Hepatocyte (in vitro differentiated cells): Measurements from ENCODE around the gene JCAD. TPM values are rescaled to one million over a fixed set of nuclear protein-coding genes. Genes with fewer than 3 reads are reported as not detected.

Source experiments
- DNase-seq: peaks from one replicate; pipeline ENCODE4 v3.0.0-alpha.2; 2016; ENCODE audit warnings: low spot score
- H2AFZ ChIP-seq: fragments of 200-600 bp; sonication (generic); 2 replicates; pipeline ENCODE4 v1.6.0; 2016; ENCODE audit warnings: antibody characterized with exemption, mild to moderate bottlenecking
- H3K27ac ChIP-seq: fragments of 200-600 bp; sonication (generic); 2 replicates; pipeline ENCODE4 v1.5.1; 2016; ENCODE audit warnings: mild to moderate bottlenecking
- H3K27me3 ChIP-seq: fragments of 200-600 bp; sonication (generic); 2 replicates; pipeline ENCODE4 v1.6.1; 2016
- H3K36me3 ChIP-seq: fragments of 200-600 bp; sonication (generic); replicated peaks from 2 replicates; pipeline ENCODE4 v1.5.1; 2016; ENCODE audit warnings: low read depth; ENCODE audit not compliant: insufficient read depth
- H3K4me1 ChIP-seq: fragments of 200-600 bp; sonication (generic); 2 replicates; pipeline ENCODE4 v1.5.1; 2016; ENCODE audit warnings: mild to moderate bottlenecking, moderate library complexity; ENCODE audit not compliant: insufficient read depth
- H3K4me2 ChIP-seq: fragments of 200-600 bp; sonication (generic); 2 replicates; pipeline ENCODE4 v1.6.0; 2016
- H3K4me3 ChIP-seq: fragments of 200-600 bp; sonication (generic); 2 replicates; pipeline ENCODE4 v1.5.1; 2016; ENCODE audit warnings: mild to moderate bottlenecking
- H3K79me2 ChIP-seq: fragments of 200-600 bp; sonication (generic); 2 replicates; pipeline ENCODE4 v1.6.0; 2017; ENCODE audit warnings: mild to moderate bottlenecking
- H3K9me2 ChIP-seq: fragments of 200-600 bp; sonication (generic); replicated peaks from 2 replicates; pipeline ENCODE4 v1.6.0; 2017; ENCODE audit warnings: mild to moderate bottlenecking; ENCODE audit not compliant: insufficient read depth
- H3K9me3 ChIP-seq: fragments of 200-600 bp; sonication (generic); 2 replicates; pipeline ENCODE4 v1.5.1; 2016; ENCODE audit warnings: low read depth, mild to moderate bottlenecking
- H4K20me1 ChIP-seq: fragments of 200-600 bp; sonication (generic); 2 replicates; pipeline ENCODE4 v1.6.0; 2016; ENCODE audit warnings: mild to moderate bottlenecking; ENCODE audit not compliant: insufficient read depth, poor library complexity, severe bottlenecking
- CTCF ChIP-seq: fragments of 200-600 bp; sonication (generic); IDR thresholded peaks from 2 replicates; pipeline ENCODE4 v1.5.1; 2016; ENCODE audit warnings: antibody characterized with exemption, mild to moderate bottlenecking; ENCODE audit not compliant: poor library complexity
- EZH2 ChIP-seq: fragments of 200-600 bp; sonication (generic); IDR thresholded peaks from 2 replicates; pipeline ENCODE4 v1.6.1; 2016; ENCODE audit warnings: antibody characterized with exemption, mild to moderate bottlenecking, borderline replicate concordance
- EZH2phosphoT487 ChIP-seq: fragments of 200-600 bp; sonication (generic); IDR thresholded peaks from one replicate; pipeline ENCODE4 v1.6.1; 2018; ENCODE audit warnings: antibody characterized with exemption, mild to moderate bottlenecking, low read depth, moderate library complexity; ENCODE audit not compliant: unreplicated experiment, severe bottlenecking
- WGBS: methylation state at CpG from one replicate; pipeline ENCODE4 v1.1.6; 2016; ENCODE audit warnings: low lambda C conversion rate; ENCODE audit errors: missing lambda C conversion rate; 5-methylcytosine and 5-hydroxymethylcytosine counted together
- polyA plus RNA-seq: library from polyadenylated mRNA; unstranded; fragments of >200 nt; fragmentation: Nextera tagmentation; extraction: Ambion mirVana; gene quantifications from 2 replicates; pipeline ENCODE4 v1.2.1, GENCODE V29; 2016
- total RNA-seq: library from RNA; depleted of rRNA; stranded (reverse); fragments of >200 nt; gene quantifications from 2 replicates; pipeline ENCODE4 v1.2.3, GENCODE V29; 2014

The JCAD gene
- total and polyA plus RNA-seq, 2 experiments from 2014 or later, result 7.0 to 12.8 TPM

- Histone ChIP-seq H3K4me3 (no peak overlapping the region), H4K20me1 (no peaks in the 10 kb centered on the region), H3K27me3 (no peaks in the 10 kb centered on the region), H3K4me1 (peaks cover 2% of the 10 kb centered on the region), H2AFZ (no peak overlapping the region), H3K9me2 (no peaks in the 10 kb centered on the region), H3K27ac (no peak overlapping the region), H3K9me3 (no peaks in the 10 kb centered on the region), H3K4me2 (no peak overlapping the region), H3K36me3 (no peaks in the 10 kb centered on the region), H3K79me2 (no peaks in the 10 kb centered on the region)
- WGBS, result 93% methylated on average over 6 of the region's 6 CpGs
- no peak for TF ChIP-seq CTCF
- TF ChIP-seq EZH2phosphoT487, result no peak
- TF ChIP-seq EZH2, result no peak
- no peak for DNase-seq
Observed at GRCh38 chr10:30075481-30075880, 16.1 kb upstream of the JCAD start.

- Histone ChIP-seq H3K9me3 (no peaks in the 10 kb centered on the region), H3K79me2 (no peaks in the 10 kb centered on the region), H3K4me2 (no peak overlapping the region), H3K9me2 (no peaks in the 10 kb centered on the region), H3K4me1 (peaks cover 7% of the 10 kb centered on the region), H3K36me3 (no peaks in the 10 kb centered on the region), H2AFZ (no peak overlapping the region), H3K4me3 (no peak overlapping the region), H4K20me1 (no peaks in the 10 kb centered on the region), H3K27me3 (no peaks in the 10 kb centered on the region), H3K27ac (no peak overlapping the region)
- no peak for DNase-seq
- TF ChIP-seq EZH2 (no peak), EZH2phosphoT487 (no peak), CTCF (no peak)
Observed at GRCh38 chr10:30074933-30075332, 15.5 kb upstream of the JCAD start.

GRCh38 chr10:30074090-30074489 is 14.7 kb upstream of the JCAD start:
- Histone ChIP-seq H3K27ac (no peak overlapping the region), H3K9me3 (no peaks in the 10 kb centered on the region), H3K4me3 (no peak overlapping the region), H3K27me3 (no peaks in the 10 kb centered on the region), H3K4me1 (peaks cover 12% of the 10 kb centered on the region), H2AFZ (no peak overlapping the region), H3K9me2 (no peaks in the 10 kb centered on the region), H3K4me2 (no peak overlapping the region), H3K79me2 (no peaks in the 10 kb centered on the region), H4K20me1 (no peaks in the 10 kb centered on the region), H3K36me3 (no peaks in the 10 kb centered on the region)
- TF ChIP-seq EZH2phosphoT487 (no peak), EZH2 (no peak), CTCF (no peak)
- DNase-seq, result no peak
- WGBS, result 89% methylated on average over 2 of the region's 2 CpGs

GRCh38 chr10:30073767-30074060 is 14.3 kb upstream of the JCAD start:
- WGBS, result 64% methylated on average over 4 of the region's 4 CpGs
- TF ChIP-seq EZH2 (no peak), EZH2phosphoT487 (no peak), CTCF (no peak)
- H2AFZ ChIP-seq, result no peak overlapping the region

More at GRCh38 chr10:30073767-30074060, 14.3 kb upstream of the JCAD start:
- no peaks in the 10 kb centered on the region for H3K79me2 ChIP-seq
- no peak overlapping the region for H3K4me2 ChIP-seq
- no peaks in the 10 kb centered on the region for H3K27me3 ChIP-seq
- H4K20me1 ChIP-seq, result no peaks in the 10 kb centered on the region
- DNase-seq, result no peak
- no peaks in the 10 kb centered on the region for H3K9me2 ChIP-seq
- H3K27ac ChIP-seq, result no peak overlapping the region
- peaks cover 12% of the 10 kb centered on the region for H3K4me1 ChIP-seq
- no peak overlapping the region for H3K4me3 ChIP-seq
- no peaks in the 10 kb centered on the region for H3K9me3 ChIP-seq
- no peaks in the 10 kb centered on the region for H3K36me3 ChIP-seq
